Small intestine (tissue), 7 donors: ENCODE results near the gene STYXL2. TPM values are rescaled to one million over a fixed set of nuclear protein-coding genes. Genes with fewer than 3 reads are reported as not detected.

Experiments used
- DNase-seq, 2 donors: peaks; one replicate each; pipeline versions ENCODE4 v3.0.0 to v3.0.0-alpha.2; 2013
- FAIRE-seq: peaks from 2 replicates; lab custom pipeline; 2012; peaks lifted over from hg19 to GRCh38; lab: Jason Lieb, UNC
- H3K27ac ChIP-seq, 3 donors: one replicate each; pipeline ENCODE4 v1.5.1; 2013; ENCODE audit warnings: low read length in 2 of 3, mild to moderate bottlenecking in 2 of 3, control low read depth in 1 of 3, inconsistent platforms in 1 of 3, low read depth in 1 of 3, moderate library complexity in 1 of 3
- H3K27me3 ChIP-seq, 3 donors: one replicate each; pipeline ENCODE4 v1.6.1; 2013; ENCODE audit warnings: low read length in 3 of 3, inconsistent platforms in 1 of 3; ENCODE audit not compliant: control insufficient read depth in 3 of 3, insufficient read depth in 3 of 3
- H3K36me3 ChIP-seq, 3 donors: one replicate each; pipeline ENCODE4 v1.6.1; 2013; ENCODE audit warnings: low read length in 3 of 3, inconsistent platforms in 1 of 3, low read depth in 1 of 3, mild to moderate bottlenecking in 1 of 3, moderate library complexity in 1 of 3; ENCODE audit not compliant: control insufficient read depth in 3 of 3, insufficient read depth in 2 of 3
- H3K4me1 ChIP-seq, 3 donors: one replicate each; pipeline ENCODE4 v1.6.1; 2013; ENCODE audit warnings: low read length in 2 of 3, inconsistent platforms in 1 of 3, low read depth in 1 of 3, mild to moderate bottlenecking in 1 of 3, moderate library complexity in 1 of 3; ENCODE audit not compliant: control insufficient read depth in 3 of 3, insufficient read depth in 2 of 3
- H3K4me3 ChIP-seq, 3 donors: one replicate each; pipeline ENCODE4 v1.5.1; 2013; ENCODE audit warnings: low read length in 3 of 3, control low read depth in 1 of 3, inconsistent platforms in 1 of 3, low read depth in 1 of 3, mild to moderate bottlenecking in 1 of 3, moderate library complexity in 1 of 3
- H3K9me3 ChIP-seq, 2 donors: one replicate each; pipeline ENCODE4 v1.6.1; 2013; ENCODE audit warnings: low read depth in 1 of 2, low read length in 1 of 2; ENCODE audit not compliant: control insufficient read depth in 2 of 2, insufficient read depth in 1 of 2
- WGBS, 3 donors: extraction: QIAGEN DNeasy Blood & Tissue Kit; methylation state at CpG; one replicate each; pipeline ENCODE4 v1.1.7; 2013; 5-methylcytosine and 5-hydroxymethylcytosine counted together
- polyA plus RNA-seq, 4 donors: library from polyadenylated mRNA; stranded (reverse) in 3 of 4; unstranded in 1 of 4; fragments of 200-250 nt in 3 of 4; fragments of 120-200 nt in 1 of 4; gene quantifications; one replicate each; pipeline versions ENCODE4 v1.2.1 to v1.2.3, GENCODE V29; 2013
- donor health status: healthy with polysubstance abuse.
- donor health status: control.
- donor health status: control.
- donor health status: Bipolar disorder and iron deficiency.
- donor health status: healthy.

Gene STYXL2
- polyA plus RNA-seq, 4 donors: 0.07 to 0.32 (median 0.27) TPM; not detected in 1

DNA sequence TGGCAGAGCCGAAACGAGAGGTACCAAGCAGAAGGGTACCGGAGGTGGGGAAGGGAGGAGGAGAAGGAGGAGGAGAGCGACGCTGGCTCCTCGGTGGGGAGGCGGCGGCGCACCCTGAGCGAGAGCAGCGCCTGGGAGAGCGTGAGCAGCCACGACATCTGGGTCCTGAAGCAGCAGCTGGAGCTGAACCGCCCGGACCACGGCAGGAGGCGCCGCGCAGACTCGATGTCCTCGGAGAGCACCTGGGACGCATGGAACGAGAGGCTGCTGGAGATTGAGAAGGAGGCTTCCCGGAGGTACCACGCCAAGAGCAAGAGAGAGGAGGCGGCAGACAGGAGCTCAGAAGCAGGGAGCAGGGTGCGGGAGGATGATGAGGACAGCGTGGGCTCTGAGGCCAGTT lies 32.4 kb downstream of the STYXL2 start:
- H3K27ac ChIP-seq: no peak overlapping the region
- 89 to 92% (median 91%) methylated on average over 22 to 28 of the region's 28 CpGs for WGBS, 3 donors
- H3K4me1 ChIP-seq: peaks cover 0 to 6% (median 0%) of the 10 kb centered on the region in 3 donors
- no peak for DNase-seq
- H3K9me3 ChIP-seq: no peaks in the 10 kb centered on the region
- H3K36me3 ChIP-seq: no peaks in the 10 kb centered on the region
- H3K4me3 ChIP-seq: no peak overlapping the region
- no peak for FAIRE-seq
- peaks cover 0 to 3% (median 0%) of the 10 kb centered on the region in 3 donors for H3K27me3 ChIP-seq

DNA sequence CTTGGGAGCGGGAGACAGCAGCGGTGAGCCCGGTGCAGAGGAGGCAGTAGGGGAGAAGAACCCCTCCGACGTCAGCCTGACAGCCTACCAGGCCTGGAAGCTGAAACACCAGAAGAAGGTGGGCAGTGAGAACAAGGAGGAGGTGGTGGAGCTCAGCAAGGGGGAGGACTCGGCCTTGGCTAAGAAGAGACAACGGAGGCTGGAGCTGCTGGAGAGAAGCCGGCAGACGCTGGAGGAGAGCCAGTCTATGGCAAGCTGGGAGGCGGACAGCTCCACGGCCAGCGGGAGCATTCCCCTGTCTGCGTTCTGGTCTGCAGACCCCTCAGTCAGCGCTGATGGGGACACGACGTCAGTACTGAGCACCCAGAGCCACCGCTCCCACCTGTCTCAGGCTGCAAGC lies 32.9 kb downstream of the STYXL2 start:
- no peak overlapping the region for H3K4me3 ChIP-seq
- H3K4me1 ChIP-seq: peaks cover 0 to 2% (median 0%) of the 10 kb centered on the region in 3 donors
- H3K27me3 ChIP-seq: peaks cover 0 to 3% (median 0%) of the 10 kb centered on the region in 3 donors
- H3K27ac ChIP-seq: no peak overlapping the region
- no peaks in the 10 kb centered on the region for H3K9me3 ChIP-seq
- FAIRE-seq: no peak
- no peaks in the 10 kb centered on the region for H3K36me3 ChIP-seq
- no peak for DNase-seq
- 88 to 97% (median 90%) methylated on average over 14 to 17 of the region's 17 CpGs for WGBS, 3 donors

DNA sequence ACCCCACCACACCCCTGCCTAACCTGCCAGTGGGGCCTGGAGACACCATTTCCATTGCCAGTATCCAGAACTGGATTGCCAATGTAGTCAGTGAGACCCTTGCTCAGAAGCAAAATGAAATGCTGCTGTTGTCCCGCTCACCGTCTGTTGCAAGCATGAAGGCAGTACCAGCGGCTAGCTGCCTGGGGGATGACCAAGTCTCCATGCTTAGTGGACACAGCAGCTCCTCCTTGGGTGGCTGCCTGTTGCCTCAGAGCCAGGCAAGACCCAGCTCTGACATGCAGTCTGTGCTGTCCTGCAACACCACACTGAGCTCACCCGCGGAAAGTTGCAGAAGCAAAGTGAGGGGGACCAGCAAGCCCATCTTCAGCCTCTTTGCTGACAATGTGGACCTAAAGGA lies 33.4 kb downstream of the STYXL2 start:
- Histone ChIP-seq H3K4me1 (no peaks in the 10 kb centered on the region), H3K27me3 (peaks cover 0 to 3% (median 0%) of the 10 kb centered on the region in 3 donors), H3K27ac (no peak overlapping the region), H3K4me3 (no peak overlapping the region), H3K36me3 (no peaks in the 10 kb centered on the region), H3K9me3 (no peaks in the 10 kb centered on the region)
- DNase-seq (no peak), FAIRE-seq (no peak)
- 94 to 97% (median 94%) methylated on average over 5 of the region's 5 CpGs for WGBS, 3 donors

DNA sequence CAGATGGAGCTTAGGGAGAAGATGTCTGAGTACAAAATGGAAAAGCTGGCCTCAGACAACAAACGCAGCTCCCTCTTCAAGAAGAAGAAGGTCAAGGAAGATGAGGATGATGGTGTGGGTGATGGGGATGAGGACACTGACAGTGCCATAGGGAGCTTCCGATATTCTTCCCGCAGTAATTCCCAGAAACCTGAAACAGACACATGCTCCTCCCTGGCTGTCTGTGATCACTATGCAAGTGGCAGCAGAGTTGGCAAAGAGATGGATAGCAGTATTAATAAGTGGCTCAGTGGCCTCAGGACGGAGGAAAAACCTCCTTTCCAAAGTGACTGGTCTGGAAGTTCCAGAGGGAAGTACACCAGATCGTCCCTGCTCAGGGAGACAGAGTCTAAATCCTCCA lies 33.8 kb downstream of the STYXL2 start:
- no peaks in the 10 kb centered on the region for H3K36me3 ChIP-seq
- H3K9me3 ChIP-seq: no peaks in the 10 kb centered on the region
- H3K27me3 ChIP-seq: peaks cover 0 to 3% (median 0%) of the 10 kb centered on the region in 3 donors
- FAIRE-seq (no peak), DNase-seq (no peak)
- WGBS, 3 donors: 77 to 84% (median 83%) methylated on average over 5 of the region's 5 CpGs
- no peak overlapping the region for H3K27ac ChIP-seq
- H3K4me3 ChIP-seq: no peak overlapping the region
- no peaks in the 10 kb centered on the region for H3K4me1 ChIP-seq

GRCh38 chr1:167128261-167129227 lies 34.7 kb downstream of the STYXL2 start:
- FAIRE-seq (no peak), DNase-seq (no peak)
- Histone ChIP-seq H3K4me3 (no peak overlapping the region), H3K36me3 (no peaks in the 10 kb centered on the region), H3K9me3 (no peaks in the 10 kb centered on the region), H3K4me1 (no peaks in the 10 kb centered on the region), H3K27me3 (peaks cover 0 to 3% (median 0%) of the 10 kb centered on the region in 3 donors), H3K27ac (no peak overlapping the region)
- WGBS, 3 donors: 81 to 86% (median 82%) methylated on average over 17 of the region's 17 CpGs

DNA sequence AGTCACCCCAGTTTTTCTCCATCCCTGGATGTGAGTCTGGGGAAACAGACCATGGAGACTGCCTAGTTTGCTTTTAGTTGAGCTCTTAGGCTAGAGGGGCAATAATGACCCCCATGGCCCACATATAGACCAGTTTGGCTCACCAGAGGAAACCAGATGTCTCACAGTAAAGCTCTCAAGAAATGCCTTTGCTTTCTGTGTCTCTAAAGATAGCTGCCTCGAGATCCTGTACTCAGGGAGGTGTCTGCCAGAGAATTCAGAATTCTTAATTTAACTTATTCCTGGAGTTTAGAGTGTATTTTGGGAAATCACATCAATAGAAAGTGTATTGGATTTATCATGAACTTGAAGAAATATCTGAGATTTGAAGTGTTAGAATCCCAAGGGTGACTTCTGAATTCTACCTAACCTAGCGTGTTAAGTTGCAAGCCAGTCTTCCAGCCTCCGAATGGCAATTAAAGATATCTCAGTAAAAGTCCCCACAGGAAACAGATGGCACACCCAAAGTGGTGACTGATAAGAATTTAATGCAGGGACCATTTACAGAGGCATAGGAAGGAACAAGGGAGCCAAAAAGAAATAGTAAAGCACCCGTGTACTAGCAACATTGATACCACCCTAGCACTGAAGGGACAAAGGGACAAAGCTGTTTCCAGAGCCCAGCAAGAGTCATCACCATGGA lies 37.1 kb downstream of the STYXL2 start:
- DNase-seq: no peak
- 40 to 49% (median 40%) methylated on average over 4 of the region's 4 CpGs for WGBS, 3 donors
- no peak overlapping the region for H3K4me3 ChIP-seq
- no peaks in the 10 kb centered on the region for H3K36me3 ChIP-seq
- FAIRE-seq: no peak
- H3K9me3 ChIP-seq: no peaks in the 10 kb centered on the region
- no peak overlapping the region for H3K27ac ChIP-seq
- peaks cover 0 to 3% (median 0%) of the 10 kb centered on the region in 3 donors for H3K27me3 ChIP-seq
- H3K4me1 ChIP-seq: no peaks in the 10 kb centered on the region

GRCh38 chr1:167132301-167133010 lies 38.6 kb downstream of the STYXL2 start:
- WGBS, 3 donors: 71 to 75% (median 73%) methylated on average over 8 of the region's 8 CpGs

GRCh38 chr1:167135281-167135840 lies 41.5 kb downstream of the STYXL2 start:
- WGBS, 3 donors: 37 to 73% (median 49%) methylated on average over 4 of the region's 4 CpGs
- H3K9me3 ChIP-seq: no peaks in the 10 kb centered on the region
- H3K27ac ChIP-seq: no peak overlapping the region
- H3K4me1 ChIP-seq: no peaks in the 10 kb centered on the region
- FAIRE-seq (no peak), DNase-seq (no peak)
- H3K36me3 ChIP-seq: no peaks in the 10 kb centered on the region
- H3K27me3 ChIP-seq: peaks cover 0 to 3% (median 0%) of the 10 kb centered on the region in 3 donors
- H3K4me3 ChIP-seq: no peak overlapping the region

More at GRCh38 chr1:167132301-167133010, 38.6 kb downstream of the STYXL2 start:
- DNase-seq (no peak), FAIRE-seq (no peak)
- peaks cover 0 to 3% (median 0%) of the 10 kb centered on the region in 3 donors for H3K27me3 ChIP-seq
- H3K4me1 ChIP-seq: no peaks in the 10 kb centered on the region
- H3K27ac ChIP-seq: no peak overlapping the region
- no peaks in the 10 kb centered on the region for H3K36me3 ChIP-seq
- H3K4me3 ChIP-seq: no peak overlapping the region
- no peaks in the 10 kb centered on the region for H3K9me3 ChIP-seq
